Chondrocyte (in vitro differentiated cells): ENCODE results near the gene ZNF20. TPM values are rescaled to one million over a fixed set of nuclear protein-coding genes. Genes with fewer than 3 reads are reported as not detected.
A peak's percentile ranks its signal among the peaks of the same experiment; 100 is the strongest.

Source experiments
- DNase-seq: peaks from one replicate; pipeline ENCODE4 v3.0.0; 2021; ENCODE audit warnings: mixed read lengths, low spot score
- H3K27ac Mint-ChIP-seq: one replicate; pipeline ENCODE4 v1.8.0; 2021; ENCODE audit warnings: mild to moderate bottlenecking, moderate library complexity, mixed read lengths; ENCODE audit not compliant: unreplicated experiment
- H3K27me3 Mint-ChIP-seq: 2 replicates; pipeline ENCODE4 v1.8.0; 2021; ENCODE audit warnings: low read depth, mixed read lengths
- H3K36me3 Mint-ChIP-seq: 2 replicates; pipeline ENCODE4 v1.8.0; 2021; ENCODE audit warnings: low read depth, mixed read lengths
- H3K4me1 Mint-ChIP-seq: 2 replicates; pipeline ENCODE4 v1.8.0; 2021; ENCODE audit warnings: low read depth, mild to moderate bottlenecking, mixed read lengths
- H3K4me3 Mint-ChIP-seq: one replicate; pipeline ENCODE4 v1.8.0; 2021; ENCODE audit warnings: mild to moderate bottlenecking, moderate library complexity, mixed read lengths; ENCODE audit not compliant: unreplicated experiment
- H3K9me3 Mint-ChIP-seq: 2 replicates; pipeline ENCODE4 v1.8.0; 2021; ENCODE audit warnings: low read depth, mixed read lengths
- CTCF ChIP-seq: fragments of 200-600 bp; sonication (generic); IDR thresholded peaks from 2 replicates; pipeline ENCODE4 v1.5.0; 2021; ENCODE audit warnings: antibody characterized with exemption, mild to moderate bottlenecking, moderate library complexity
- total RNA-seq: library from RNA; stranded (reverse); gene quantifications from 3 replicates; pipeline ENCODE4 v1.2.1, GENCODE V29; 2021

The ZNF20 gene
- total RNA-seq, 1 donor from 2014 or later = 2.0 TPM

GRCh38 chr19:12137221-12137940 is 2.8 kb downstream of the ZNF20 start:
- H3K27me3 Mint-ChIP-seq = no peaks in the 10 kb centered on the region
- TF ChIP-seq CTCF = peak; percentile 32
- peaks cover 44% of the 10 kb centered on the region for H3K36me3 Mint-ChIP-seq
- H3K4me1 Mint-ChIP-seq = peaks cover 25% of the 10 kb centered on the region
- no peak overlapping the region for H3K4me3 Mint-ChIP-seq
- no peak overlapping the region for H3K27ac Mint-ChIP-seq
- H3K9me3 Mint-ChIP-seq = peaks cover 28% of the 10 kb centered on the region
- DNase-seq = no peak

DNA sequence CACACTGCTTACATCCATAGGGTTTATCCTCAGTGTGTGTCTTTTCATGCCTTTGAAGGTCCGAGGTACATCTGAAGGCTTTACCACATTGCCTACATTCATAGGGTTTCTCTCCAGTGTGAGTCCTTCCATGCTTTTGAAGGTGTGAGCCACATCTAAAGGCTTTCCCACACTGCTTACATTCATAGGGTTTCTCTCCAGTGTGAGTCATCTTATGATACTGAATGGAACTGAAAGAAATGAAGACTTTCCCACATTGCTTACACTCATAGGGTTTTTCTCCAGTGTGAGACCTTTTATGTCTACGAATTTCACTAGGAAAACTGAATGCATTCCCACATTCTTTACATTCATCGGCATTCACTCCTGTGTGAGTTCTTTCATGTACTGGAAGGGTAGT is 7.1 kb downstream of the ZNF20 start:
- Mint-ChIP-seq H3K36me3 (peaks cover 63% of the 10 kb centered on the region), H3K27me3 (no peaks in the 10 kb centered on the region), H3K9me3 (peaks cover 54% of the 10 kb centered on the region), H3K4me3 (no peak overlapping the region), H3K4me1 (peaks cover 3% of the 10 kb centered on the region), H3K27ac (no peak overlapping the region)
- no peak for TF ChIP-seq CTCF
- no peak for DNase-seq

GRCh38 chr19:12126707-12127106 is 13.4 kb downstream of the ZNF20 start:
- no peak overlapping the region for H3K4me3 Mint-ChIP-seq
- H3K36me3 Mint-ChIP-seq = peaks cover 20% of the 10 kb centered on the region
- no peak overlapping the region for H3K27ac Mint-ChIP-seq
- no peaks in the 10 kb centered on the region for H3K4me1 Mint-ChIP-seq
- peak; percentile 68 for TF ChIP-seq CTCF
- H3K27me3 Mint-ChIP-seq = no peaks in the 10 kb centered on the region
- no peak for DNase-seq
- peaks cover 29% of the 10 kb centered on the region for H3K9me3 Mint-ChIP-seq

- TF ChIP-seq CTCF = no peak
- Mint-ChIP-seq H3K36me3 (peaks cover 17% of the 10 kb centered on the region), H3K27me3 (no peaks in the 10 kb centered on the region), H3K9me3 (peaks cover 20% of the 10 kb centered on the region), H3K4me1 (no peaks in the 10 kb centered on the region), H3K4me3 (no peak overlapping the region), H3K27ac (no peak overlapping the region)
- DNase-seq = no peak
Measured at GRCh38 chr19:12117201-12117970, 22.8 kb downstream of the ZNF20 start.

GRCh38 chr19:12113121-12113520 is 27.0 kb downstream of the ZNF20 start:
- no peak for TF ChIP-seq CTCF
- Mint-ChIP-seq H3K4me1 (no peaks in the 10 kb centered on the region), H3K27ac (no peak overlapping the region), H3K36me3 (peaks cover 45% of the 10 kb centered on the region), H3K27me3 (no peaks in the 10 kb centered on the region), H3K9me3 (peaks cover 41% of the 10 kb centered on the region), H3K4me3 (no peak overlapping the region)
- DNase-seq = no peak
